ENCODE data around the gene MTA2. TPM values are rescaled to one million over a fixed set of nuclear protein-coding genes. Genes with fewer than 3 reads are reported as not detected.
"Not testable (repeated sequence)": the region's sequence is repeated elsewhere in the genome, so short reads cannot be mapped to it uniquely, and the experiment has no call there.

Gene MTA2
- total RNA-seq, 2 donors from 2014 or later: 96.5 to 110 TPM

DNA sequence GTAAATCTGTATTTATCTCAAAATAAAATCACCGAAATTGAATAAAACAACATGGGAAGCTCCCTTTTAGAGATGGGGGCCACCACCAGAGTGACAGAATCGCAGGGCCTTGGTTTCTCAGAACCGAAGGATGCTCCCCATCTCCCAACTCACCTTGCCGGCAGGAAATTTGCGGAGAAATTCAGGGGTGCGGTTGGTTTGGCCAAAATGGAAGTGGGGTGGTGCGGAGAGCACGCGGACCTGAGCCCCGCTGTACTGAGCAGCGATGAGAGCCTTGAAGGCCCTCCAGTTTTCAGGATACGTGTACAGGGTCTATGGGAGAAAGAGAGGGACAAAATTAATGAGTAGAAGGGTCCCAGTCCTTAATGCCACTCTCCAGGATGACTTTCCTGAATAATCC is 29.2 kb downstream of the MTA2 start:
- no peak for DNase-seq (ENCODE audit: low spot score)
- intact Hi-C loops (cut with DNase I): no loop called here
- no peaks in the 10 kb centered on the region for H3K9me3 ChIP-seq
- H3K4me3 ChIP-seq: peak overlapping the region in 1 of 2 donors; percentile 74
- 69% methylated on average over 12 of the region's 12 CpGs for WGBS
- H3K27ac ChIP-seq: peak overlapping the region in 1 of 2 donors; percentile 99
- TF ChIP-seq POLR2A (IDR thresholded peaks at IDR 0.05) (no peak), POLR2AphosphoS5 (IDR thresholded peaks at IDR 0.05) (no peak)
- TF ChIP-seq, protein P1, sequence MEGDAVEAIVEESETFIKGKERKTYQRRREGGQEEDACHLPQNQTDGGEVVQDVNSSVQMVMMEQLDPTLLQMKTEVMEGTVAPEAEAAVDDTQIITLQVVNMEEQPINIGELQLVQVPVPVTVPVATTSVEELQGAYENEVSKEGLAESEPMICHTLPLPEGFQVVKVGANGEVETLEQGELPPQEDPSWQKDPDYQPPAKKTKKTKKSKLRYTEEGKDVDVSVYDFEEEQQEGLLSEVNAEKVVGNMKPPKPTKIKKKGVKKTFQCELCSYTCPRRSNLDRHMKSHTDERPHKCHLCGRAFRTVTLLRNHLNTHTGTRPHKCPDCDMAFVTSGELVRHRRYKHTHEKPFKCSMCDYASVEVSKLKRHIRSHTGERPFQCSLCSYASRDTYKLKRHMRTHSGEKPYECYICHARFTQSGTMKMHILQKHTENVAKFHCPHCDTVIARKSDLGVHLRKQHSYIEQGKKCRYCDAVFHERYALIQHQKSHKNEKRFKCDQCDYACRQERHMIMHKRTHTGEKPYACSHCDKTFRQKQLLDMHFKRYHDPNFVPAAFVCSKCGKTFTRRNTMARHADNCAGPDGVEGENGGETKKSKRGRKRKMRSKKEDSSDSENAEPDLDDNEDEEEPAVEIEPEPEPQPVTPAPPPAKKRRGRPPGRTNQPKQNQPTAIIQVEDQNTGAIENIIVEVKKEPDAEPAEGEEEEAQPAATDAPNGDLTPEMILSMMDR (IDR thresholded peaks at IDR 0.05): no peak
- H3K36me3 ChIP-seq: peaks cover 2 to 6% of the 10 kb centered on the region in 2 donors
- H3K27me3 ChIP-seq (replicated peaks; ENCODE audit: insufficient read depth): no peaks in the 10 kb centered on the region
- H3K4me1 ChIP-seq (replicated peaks): peaks cover 11% of the 10 kb centered on the region

DNA sequence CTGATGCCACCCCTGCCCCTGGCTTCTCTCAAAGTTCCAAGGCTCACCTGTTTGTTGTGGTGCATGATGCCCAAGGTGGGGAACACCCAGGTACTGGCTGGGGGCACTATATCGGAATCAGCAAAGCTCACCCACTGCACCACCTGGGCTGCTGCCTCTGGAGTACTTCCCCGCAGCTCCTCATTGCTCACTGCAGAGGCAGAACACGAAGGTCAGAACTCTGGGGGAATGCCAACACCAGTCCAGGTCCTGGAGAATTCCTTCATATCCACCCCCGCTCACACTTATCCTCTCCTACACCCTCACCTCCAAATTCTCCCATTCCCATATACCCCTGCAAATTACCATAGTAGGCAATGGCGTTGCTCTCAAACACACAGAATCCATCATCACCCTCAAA is 30.2 kb downstream of the MTA2 start:
- WGBS: 90% methylated on average over 5 of the region's 5 CpGs
- intact Hi-C loops (cut with DNase I); H3K4me3 ChIP-seq; H3K27me3 ChIP-seq (replicated peaks; ENCODE audit: insufficient read depth); H3K9me3 ChIP-seq; DNase-seq (ENCODE audit: low spot score): not testable (repeated sequence)
- peaks cover 11% of the 10 kb centered on the region for H3K4me1 ChIP-seq (replicated peaks)
- H3K36me3 ChIP-seq: peaks cover 9 to 12% of the 10 kb centered on the region in 2 donors
- H3K27ac ChIP-seq: peak overlapping the region in 1 of 2 donors; percentile 99

DNA sequence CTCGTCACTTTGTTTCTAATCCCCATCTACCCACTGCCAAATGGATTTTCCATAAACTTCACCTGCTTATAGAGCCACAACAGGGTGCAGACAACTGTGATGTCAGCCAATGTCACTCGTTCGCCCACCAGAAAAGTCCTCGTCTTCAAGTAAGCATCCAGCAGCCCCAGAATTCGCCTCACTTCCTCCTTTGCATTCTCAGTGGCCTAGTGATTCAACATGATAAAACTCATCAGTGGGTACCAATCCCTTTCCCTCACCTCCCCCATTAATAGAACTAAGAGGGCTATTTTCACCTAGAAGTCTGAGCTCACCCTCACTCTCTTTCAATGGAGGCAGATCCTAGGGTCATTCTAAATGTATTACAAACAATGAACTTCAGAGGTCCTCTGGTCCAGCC is 30.8 kb downstream of the MTA2 start:
- intact Hi-C loops (cut with DNase I); H3K4me3 ChIP-seq; H3K27me3 ChIP-seq (replicated peaks; ENCODE audit: insufficient read depth); DNase-seq (ENCODE audit: low spot score); H3K9me3 ChIP-seq; H3K27ac ChIP-seq: not testable (repeated sequence)
- 90% methylated on average over 5 of the region's 5 CpGs for WGBS
- Histone ChIP-seq H3K36me3 (peaks cover 9 to 17% of the 10 kb centered on the region in 2 donors), H3K4me1 (replicated peaks) (peaks cover 11% of the 10 kb centered on the region)

DNA sequence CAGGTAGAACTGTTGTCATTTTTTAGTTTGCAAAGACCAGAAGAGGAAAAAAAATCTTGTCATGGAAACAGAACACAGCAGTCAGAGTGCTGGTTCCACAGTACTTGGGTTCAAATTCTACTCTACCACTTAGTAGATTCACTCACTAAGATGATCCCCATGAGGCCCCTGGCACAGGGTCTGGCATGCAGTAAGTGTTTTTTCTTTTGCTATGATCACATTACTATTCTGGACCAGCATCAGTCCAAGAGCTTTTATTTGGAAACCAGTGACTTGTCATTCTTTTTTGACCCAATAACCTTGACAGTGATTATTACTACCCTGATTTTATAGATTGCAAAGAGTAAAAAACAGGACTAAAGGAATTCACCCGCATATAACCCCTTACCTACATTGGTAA is 32.1 kb downstream of the MTA2 start:
- WGBS: 40% methylated on average over 1 of the region's 1 CpG
- H3K27me3 ChIP-seq (replicated peaks; ENCODE audit: insufficient read depth): no peaks in the 10 kb centered on the region
- TF ChIP-seq, protein P1 (IDR thresholded peaks at IDR 0.05): no peak
- TF ChIP-seq POLR2A (IDR thresholded peaks at IDR 0.05) (no peak), POLR2AphosphoS5 (IDR thresholded peaks at IDR 0.05) (no peak)
- no peak overlapping the region for H3K27ac ChIP-seq
- no peak for DNase-seq (ENCODE audit: low spot score)
- intact Hi-C loops (cut with DNase I): no loop called here
- H3K36me3 ChIP-seq: peaks cover 9 to 28% of the 10 kb centered on the region in 2 donors
- no peaks in the 10 kb centered on the region for H3K9me3 ChIP-seq
- H3K4me3 ChIP-seq: no peak overlapping the region
- peaks cover 9% of the 10 kb centered on the region for H3K4me1 ChIP-seq (replicated peaks)

DNA sequence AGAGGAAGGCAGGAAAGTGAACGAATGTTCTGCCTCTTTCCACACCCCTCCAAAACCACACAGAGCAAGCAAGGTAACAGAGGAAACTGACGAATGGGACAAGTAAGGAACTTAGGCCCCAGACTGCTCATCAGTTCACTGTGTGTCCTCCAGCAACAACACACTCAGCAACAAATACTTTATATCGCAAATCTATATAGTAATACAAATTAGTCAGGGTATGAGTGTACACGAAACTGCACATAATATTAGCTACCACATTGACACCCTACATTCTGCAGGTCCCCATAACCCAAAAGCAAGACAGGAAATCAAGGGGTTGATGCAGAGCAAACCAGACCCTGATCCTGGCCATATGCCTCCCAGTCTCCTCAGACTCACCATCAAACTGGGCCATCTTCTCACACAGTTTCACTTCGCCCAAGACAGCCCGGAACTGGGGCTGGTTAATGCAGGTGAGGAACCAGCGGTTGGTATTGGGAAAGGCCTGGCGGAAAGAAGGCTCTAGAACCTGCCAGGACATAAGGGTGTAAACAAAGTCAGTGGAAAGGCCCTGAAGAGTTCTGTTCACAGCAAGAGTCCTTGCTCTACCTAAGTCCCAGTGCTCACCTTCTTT is 34.5 kb downstream of the MTA2 start:
- TF ChIP-seq, protein P1 (IDR thresholded peaks at IDR 0.05): no peak
- TF ChIP-seq POLR2A (IDR thresholded peaks at IDR 0.05) (no peak), POLR2AphosphoS5 (IDR thresholded peaks at IDR 0.05) (no peak)
- DNase-seq (ENCODE audit: low spot score): no peak
- H3K27ac ChIP-seq: no peak overlapping the region
- no peaks in the 10 kb centered on the region for H3K27me3 ChIP-seq (replicated peaks; ENCODE audit: insufficient read depth)
- H3K4me3 ChIP-seq: no peak overlapping the region
- H3K36me3 ChIP-seq: peaks cover 9 to 32% of the 10 kb centered on the region in 2 donors
- WGBS: 87% methylated on average over 8 of the region's 8 CpGs
- intact Hi-C loops (cut with DNase I): no loop called here
- no peaks in the 10 kb centered on the region for H3K9me3 ChIP-seq
- peaks cover 5% of the 10 kb centered on the region for H3K4me1 ChIP-seq (replicated peaks)

DNA sequence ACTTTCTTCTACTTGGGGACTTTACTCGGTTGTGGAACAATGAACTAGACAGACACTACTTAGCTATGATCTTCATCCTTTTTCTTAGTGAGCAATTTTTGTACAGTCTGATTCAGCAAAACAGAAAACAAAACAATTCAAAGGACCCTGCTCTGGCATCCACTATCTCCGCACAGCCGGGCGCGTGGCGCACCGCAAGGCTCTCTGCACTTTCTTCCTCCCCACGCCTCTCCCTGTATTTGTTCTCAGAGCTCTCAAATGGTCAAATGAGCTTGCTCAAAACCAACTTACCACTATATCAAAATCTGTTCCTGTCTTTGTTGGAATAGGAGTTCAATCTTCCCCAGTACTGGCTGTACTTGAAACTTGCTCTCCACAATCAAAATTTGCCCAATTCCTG is 35.4 kb downstream of the MTA2 start:
- DNase-seq (ENCODE audit: low spot score): no peak
- Histone ChIP-seq H3K36me3 (peaks cover 9 to 33% of the 10 kb centered on the region in 2 donors), H3K4me3 (no peak overlapping the region), H3K9me3 (no peaks in the 10 kb centered on the region), H3K4me1 (replicated peaks) (no peaks in the 10 kb centered on the region), H3K27me3 (replicated peaks; ENCODE audit: insufficient read depth) (no peaks in the 10 kb centered on the region), H3K27ac (no peak overlapping the region)
- 85% methylated on average over 8 of the region's 8 CpGs for WGBS
- TF ChIP-seq, protein P1 (IDR thresholded peaks at IDR 0.05): no peak
- TF ChIP-seq POLR2AphosphoS5 (IDR thresholded peaks at IDR 0.05) (no peak), POLR2A (IDR thresholded peaks at IDR 0.05) (no peak)
- intact Hi-C loops (cut with DNase I): no loop called here
